Stimulated activated CD4-positive, alpha-beta T cell treated with anti-CD3 and anti-CD28 coated beads, Interleukin-4, amount 100 ng/mL, for 48 hours (primary cell): ENCODE measurements around the gene KIF26B.

Source experiments
- DNase-seq, 2 donors: peaks; one replicate each; pipeline ENCODE4 v3.0.0-alpha.2; 2020; ENCODE audit warnings: low read depth in 2 of 2

The KIF26B gene

DNA sequence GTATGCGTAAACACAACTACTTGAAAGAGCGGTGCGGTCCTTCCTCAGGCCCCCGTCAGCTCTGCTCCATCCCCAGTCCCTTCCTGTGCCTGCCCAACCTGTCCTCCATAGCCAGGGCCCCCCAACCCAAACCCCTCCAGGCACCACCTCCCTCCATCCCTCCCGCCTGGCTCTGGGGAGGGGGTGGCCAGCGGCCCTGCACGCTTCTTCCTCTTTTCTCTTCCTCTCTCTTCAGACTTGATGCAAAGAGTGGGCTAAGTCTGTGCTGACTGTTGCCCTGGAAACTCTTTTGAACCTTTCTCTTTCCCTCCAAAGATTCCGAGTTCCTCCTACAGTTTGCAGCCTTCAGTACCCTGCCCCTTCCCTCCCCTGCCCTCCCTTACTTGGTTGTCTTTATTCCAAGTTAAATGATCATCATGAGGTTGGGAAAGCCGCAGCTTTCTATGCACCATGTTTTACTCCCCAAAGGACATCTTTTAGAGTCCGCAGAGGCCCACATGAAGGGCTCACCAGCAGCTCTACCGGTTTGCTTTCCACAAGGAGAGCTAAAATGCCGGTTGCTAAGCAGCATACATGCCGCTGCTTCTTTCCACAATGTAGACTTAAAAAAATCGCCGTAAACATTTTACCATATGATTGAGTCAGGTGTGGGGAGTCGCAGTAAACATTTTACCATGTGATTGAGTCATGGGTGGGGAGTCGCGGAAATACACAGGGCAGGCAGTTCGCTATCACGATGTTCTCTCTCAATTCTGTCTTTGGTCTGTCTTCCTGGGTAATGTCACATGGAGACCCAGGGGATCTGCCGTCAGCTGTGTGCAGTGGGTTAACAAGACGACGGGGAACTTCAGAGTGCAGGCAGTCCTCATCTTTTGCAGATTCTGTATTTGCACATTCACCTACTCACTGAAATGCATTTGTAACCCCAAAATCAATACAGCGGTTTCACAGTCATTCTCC is 525.3 kb downstream of the KIF26B start:
- no peak for DNase-seq

DNA sequence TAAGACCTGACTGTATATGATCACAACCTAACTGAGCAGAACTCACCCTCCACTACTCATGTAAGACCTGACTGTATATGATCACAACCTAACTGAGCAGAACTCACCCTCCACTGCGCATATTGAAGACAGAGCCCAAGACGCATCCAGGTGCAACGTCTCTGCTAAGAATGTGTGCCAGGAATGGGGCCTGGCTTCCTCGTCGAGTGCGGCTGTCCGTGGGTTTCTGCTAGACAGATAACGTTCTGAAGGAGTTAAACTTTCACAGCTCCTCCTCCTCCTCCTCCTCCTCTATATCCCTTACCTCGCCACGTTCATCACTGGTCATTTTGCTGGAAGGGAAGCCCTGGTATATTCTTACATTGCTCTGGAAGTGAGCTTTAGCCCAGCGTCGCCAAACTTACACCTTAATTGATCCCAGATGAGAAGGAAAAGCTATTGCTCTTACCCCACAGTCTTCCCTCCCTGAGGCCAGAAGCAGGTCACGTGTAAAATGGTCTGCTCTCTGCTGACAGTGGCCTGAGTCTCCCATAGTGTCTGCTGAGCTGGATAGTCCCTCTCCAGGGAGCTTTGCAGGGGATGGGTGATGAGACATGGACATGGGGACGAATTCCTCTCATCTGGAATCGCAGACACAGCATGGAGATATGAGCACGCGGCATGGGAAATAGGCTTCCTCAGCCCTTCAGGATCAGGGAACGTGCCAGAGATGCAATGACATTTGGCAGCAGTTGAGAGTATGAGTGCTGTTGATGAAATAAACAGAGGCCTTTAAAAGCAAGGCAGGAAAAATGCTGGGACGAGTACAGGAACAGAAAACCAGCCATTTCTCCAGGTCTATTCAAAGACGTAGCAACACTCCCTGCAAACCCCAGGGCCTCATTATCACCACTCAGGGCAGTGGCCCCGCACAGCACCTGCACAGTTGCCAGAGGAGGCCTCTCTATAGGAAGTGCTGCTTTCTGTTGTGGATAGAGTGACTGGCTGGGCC is 528.1 kb downstream of the KIF26B start:
- DNase-seq = no peak

DNA sequence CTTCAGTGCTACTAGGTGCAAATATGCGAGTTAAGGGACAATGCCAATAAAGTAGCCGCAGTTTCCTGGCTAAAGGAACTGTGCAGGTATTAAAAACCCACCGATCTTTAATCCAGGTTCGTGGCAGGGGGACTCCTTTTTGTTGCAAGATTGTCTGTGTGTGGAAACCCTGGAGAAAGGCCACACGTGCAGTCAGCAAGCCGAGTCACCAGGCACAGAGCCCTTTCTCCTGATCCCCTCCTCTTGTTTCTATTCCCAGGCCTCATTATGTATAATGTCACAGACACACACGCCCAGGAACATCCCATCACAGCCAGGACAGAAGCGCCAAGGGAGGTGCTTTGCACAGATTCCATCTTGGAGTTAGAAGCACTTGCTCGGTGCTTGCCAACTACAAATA is 528.9 kb downstream of the KIF26B start:
- no peak for DNase-seq

DNA sequence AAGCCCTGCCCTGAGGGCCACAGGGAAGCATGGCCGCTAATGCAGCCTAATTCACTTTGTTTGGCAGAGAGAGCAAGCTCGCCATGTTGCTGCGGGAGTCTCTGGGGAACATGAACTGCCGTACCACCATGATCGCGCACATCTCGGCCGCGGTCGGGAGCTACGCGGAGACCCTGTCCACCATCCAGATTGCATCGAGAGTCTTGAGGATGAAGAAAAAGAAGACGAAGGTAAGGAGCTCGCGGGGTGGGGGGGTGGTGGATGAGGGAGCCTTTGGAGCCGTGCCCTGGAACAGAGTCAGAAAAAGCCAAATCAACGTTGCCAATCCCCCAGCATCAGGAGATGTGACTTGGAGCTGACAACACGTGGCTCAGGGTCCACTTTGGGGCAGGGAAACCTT is 529.4 kb downstream of the KIF26B start:
- no peak for DNase-seq

DNA sequence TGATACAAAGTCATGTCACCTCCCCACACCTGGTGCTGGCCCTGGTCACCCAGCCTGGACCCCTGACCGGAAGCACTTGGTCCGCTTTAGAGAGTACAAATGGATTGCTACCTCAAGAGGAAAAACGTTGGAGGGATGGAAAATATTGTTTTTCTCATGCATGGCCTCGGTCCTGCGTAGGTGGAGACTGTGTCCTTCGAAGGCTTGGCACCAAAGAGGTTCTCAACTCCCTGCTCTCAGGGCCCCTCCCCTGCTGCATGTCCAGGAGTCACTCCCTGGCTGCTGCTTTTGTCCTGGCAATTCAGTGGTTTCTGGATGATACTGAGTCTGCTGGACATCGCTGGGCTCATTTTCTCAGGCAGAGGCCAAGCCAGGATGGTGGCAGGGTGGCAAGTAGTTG is 529.8 kb downstream of the KIF26B start:
- DNase-seq = no peak

DNA sequence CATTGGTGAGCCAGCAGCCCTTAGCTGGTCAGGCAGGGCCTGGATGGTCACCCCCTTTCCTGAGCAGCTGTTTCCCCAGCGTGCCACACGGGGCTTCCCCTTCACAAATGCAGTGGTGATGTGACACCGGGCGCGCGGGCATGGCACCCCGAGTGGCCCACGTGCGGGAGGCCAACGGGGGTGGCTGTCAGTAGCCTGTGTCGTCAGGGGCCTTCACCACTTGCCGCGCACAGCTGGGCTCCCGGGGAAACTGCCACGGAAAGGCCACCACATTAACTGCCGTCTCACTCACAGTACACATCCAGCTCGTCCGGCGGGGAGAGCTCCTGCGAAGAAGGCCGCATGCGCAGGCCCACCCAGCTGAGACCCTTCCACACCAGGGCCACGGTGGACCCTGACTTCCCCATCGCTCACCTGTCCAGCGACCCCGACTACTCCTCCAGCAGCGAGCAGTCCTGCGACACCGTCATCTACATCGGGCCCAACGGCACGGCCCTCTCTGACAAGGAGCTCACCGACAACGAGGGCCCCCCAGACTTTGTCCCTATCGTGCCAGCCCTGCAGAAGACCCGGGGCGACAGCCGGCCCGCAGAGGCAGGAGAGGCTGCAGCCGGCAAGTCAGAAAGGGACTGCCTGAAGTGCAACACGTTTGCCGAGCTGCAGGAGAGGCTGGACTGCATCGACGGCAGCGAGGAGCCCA is 530.5 kb downstream of the KIF26B start:
- no peak for DNase-seq

DNA sequence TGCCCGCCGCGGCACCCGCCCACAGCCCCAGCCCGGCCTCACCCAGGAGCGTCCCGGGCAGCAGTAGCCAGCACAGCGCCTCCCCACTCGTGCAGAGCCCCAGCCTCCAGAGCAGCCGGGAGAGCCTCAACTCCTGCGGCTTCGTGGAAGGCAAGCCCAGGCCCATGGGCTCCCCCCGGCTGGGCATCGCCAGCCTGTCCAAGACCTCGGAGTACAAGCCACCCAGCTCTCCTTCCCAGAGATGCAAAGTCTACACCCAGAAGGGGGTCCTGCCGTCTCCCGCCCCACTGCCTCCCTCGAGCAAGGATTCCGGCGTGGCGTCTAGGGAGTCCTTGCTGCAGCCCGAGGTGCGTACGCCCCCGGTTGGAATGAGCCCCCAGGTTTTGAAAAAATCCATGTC is 531.2 kb downstream of the KIF26B start:
- no peak for DNase-seq

DNA sequence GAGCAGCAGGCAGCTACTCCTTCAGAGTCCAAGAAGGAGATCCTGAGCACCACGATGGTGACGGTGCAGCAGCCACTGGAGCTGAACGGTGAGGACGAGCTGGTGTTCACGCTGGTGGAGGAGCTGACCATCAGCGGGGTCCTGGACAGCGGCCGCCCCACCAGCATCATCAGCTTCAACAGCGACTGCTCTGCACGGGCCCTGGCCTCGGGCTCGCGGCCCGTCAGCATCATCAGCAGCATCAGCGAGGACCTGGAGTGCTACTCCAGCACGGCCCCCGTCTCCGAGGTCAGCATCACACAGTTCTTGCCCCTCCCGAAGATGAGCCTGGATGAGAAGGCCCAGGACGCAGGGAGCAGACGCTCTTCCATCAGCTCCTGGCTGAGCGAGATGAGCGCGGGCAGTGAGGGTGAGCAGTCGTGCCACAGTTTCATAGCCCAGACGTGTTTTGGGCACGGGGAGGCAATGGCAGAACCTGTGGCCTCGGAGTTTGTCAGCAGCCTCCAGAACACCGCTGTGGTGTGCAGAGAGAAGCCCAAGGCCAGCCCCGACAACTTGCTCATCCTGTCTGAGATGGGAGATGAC is 531.8 kb downstream of the KIF26B start:
- DNase-seq = no peak

DNA sequence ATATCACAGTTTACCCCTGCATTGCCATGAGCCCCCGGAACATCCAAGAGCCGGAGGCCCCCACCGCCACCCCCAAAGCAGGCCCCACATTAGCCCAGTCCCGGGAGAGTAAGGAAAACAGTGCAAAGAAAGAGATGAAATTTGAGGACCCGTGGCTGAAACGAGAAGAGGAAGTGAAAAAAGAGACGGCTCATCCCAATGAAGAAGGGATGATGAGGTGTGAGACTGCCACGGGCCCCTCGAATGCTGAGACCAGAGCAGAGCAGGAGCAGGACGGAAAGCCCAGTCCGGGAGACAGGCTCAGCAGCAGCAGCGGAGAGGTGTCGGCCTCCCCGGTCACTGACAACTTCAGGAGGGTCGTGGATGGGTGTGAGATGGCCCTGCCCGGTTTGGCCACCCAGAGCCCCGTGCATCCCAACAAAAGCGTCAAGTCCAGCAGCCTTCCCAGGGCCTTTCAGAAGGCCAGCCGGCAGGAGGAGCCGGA is 532.4 kb downstream of the KIF26B start:
- no peak for DNase-seq

DNA sequence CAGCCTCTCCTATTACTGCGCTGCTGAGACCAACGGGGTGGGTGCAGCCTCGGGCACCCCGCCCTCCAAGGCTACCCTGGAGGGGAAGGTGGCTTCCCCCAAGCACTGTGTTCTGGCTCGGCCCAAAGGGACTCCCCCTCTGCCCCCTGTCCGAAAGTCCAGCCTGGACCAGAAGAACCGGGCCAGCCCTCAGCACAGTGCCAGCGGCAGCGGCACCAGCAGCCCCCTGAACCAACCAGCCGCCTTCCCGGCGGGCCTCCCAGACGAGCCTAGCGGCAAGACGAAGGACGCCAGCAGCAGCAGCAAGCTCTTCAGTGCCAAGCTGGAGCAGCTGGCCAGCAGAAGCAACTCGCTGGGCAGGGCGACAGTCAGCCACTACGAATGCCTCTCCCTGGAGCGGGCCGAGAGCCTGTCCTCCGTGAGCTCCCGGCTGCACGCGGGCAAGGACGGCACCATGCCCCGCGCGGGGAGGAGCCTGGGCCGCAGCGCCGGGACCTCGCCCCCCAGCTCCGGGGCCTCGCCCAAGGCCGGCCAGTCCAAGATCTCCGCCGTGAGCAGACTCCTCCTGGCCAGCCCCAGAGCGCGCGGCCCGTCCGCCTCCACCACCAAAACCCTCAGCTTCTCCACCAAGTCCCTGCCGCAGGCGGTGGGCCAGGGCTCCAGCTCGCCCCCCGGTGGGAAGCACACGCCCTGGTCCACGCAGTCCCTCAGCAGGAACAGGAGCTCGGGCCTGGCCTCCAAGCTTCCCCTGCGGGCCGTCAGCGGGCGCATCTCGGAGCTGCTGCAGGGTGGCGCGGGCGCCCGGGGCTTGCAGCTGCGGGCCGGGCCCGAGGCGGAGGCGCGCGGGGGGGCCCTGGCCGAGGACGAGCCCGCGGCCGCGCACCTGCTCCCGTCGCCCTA is 533.1 kb downstream of the KIF26B start:
- DNase-seq = no peak

DNA sequence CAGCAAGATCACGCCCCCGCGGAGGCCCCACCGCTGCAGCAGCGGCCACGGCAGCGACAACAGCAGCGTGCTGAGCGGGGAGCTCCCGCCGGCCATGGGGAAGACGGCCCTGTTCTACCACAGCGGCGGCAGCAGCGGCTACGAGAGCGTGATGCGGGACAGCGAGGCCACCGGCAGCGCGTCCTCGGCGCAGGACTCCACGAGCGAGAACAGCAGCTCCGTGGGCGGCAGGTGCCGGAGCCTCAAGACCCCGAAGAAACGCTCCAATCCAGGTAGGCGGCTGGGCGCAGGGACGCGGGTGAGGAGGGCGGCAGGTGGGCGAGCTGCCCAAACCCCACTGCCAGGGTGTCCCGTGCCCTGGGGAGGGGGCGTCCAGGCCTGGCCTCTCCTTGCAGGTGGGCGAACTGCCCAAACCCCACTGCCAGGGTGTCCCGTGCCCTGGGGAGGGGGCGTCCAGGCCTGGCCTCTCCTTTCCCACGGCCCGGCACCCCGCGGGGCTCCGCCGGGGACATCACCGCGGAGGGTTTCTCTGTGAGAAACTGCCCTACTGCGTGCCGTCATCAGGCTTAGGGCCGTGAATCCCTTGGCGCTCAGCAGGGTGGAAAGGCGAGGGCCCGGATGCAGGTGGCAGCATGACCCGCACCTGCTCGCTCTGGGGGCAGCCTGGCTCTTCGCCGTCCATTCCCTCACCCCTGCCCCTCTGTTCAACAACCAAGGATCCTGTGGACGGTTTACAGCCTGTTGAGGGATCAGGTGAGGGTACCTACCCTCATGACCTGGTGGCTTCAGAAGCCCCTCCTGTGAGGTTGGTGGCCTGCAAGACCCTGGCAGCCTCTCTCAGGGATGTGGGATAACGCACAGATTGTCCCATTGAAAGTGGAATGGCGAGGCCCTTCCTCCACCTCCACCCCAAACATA is 534.0 kb downstream of the KIF26B start:
- no peak for DNase-seq

DNA sequence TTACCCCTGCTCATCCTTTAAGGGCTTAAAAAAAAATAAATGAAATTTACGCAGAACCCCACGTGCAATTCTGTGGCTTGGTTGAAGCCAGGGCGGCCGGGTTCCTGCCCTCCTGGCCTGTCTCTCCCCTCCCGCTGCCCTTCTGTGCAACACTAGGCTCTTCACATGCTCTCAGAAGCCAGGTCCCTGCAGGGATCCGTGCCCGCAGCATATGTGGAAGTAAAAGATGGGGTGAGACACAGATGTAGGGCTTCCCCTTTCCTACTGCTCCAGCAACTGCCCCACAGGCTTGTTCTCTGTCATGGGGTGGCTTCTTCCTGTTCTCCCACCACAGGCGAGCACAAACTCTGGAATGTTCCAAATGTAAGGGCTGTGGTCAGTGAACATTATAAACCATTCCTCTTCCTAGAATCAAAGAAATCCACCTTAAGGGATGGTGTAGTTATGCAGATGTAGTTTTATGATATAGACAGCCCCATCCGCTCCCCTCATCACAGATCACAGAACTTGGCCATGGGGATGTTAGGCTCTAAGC is 535.4 kb downstream of the KIF26B start:
- no peak for DNase-seq

DNA sequence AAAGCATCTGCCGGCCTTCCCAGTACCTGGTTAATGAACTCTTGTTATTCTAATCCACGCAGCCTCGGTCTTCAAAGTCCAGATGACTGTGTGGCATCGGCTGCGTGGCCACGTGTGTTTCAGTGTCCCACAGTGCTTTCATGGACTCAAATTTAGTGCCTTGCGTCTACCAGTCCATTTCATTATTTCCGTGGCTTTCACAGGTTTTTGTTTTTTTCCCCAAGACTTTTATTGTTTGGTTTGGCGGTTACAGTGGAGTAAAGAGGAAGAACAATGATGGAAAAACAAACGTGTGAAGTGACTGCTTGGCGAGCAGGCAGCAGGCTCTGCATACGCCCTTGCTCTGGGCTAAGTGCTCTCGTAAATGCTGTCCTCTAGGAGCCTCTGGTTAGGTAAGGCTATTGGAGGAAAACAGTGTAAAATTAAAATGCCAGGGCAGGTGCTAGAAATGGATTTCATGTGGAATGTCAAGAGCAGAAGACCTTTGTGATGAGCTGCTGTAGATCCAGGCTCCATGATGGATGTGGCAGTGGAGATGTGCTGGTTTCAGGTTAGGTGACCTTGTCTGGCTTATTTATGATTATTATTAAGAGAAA is 536.3 kb downstream of the KIF26B start:
- DNase-seq = no peak

DNA sequence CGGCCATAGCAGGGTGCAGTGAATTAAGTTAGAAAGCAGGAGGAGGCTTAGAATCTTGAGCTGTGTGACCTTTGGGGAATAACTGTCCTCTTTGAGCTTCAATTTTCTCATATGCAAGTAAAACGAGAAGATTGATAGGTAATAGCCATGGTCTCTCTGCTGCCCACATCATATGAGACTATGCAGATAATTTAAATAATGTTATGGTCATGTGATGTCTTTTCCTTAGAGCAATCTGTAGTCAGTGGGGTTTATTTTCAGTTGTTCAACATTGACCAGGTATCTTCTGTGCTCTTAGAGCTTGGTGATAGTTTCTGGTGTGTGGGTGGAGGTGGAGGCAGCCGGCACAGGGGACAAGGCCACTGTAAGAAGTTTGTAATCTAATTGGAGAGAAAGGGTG is 537.1 kb downstream of the KIF26B start:
- no peak for DNase-seq

DNA sequence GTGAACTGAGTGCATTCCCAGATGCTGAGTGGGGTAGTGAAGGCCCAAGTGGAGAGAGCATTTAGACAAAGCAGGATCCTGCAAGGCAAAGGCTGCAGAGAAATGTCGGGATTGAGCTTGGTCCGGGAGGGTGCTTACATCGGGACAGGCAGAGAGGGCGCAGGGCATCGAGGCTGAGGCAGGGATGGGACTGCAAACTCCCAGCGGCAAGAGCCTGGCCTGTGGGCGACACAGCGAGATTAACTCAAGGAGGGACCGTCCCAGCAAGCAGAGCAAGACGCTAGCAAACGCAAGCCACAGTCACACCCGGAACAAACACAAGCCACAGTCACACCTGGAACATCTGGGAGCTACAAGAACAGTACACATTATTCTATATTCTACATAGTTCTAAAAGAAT is 537.5 kb downstream of the KIF26B start:
- DNase-seq = no peak

DNA sequence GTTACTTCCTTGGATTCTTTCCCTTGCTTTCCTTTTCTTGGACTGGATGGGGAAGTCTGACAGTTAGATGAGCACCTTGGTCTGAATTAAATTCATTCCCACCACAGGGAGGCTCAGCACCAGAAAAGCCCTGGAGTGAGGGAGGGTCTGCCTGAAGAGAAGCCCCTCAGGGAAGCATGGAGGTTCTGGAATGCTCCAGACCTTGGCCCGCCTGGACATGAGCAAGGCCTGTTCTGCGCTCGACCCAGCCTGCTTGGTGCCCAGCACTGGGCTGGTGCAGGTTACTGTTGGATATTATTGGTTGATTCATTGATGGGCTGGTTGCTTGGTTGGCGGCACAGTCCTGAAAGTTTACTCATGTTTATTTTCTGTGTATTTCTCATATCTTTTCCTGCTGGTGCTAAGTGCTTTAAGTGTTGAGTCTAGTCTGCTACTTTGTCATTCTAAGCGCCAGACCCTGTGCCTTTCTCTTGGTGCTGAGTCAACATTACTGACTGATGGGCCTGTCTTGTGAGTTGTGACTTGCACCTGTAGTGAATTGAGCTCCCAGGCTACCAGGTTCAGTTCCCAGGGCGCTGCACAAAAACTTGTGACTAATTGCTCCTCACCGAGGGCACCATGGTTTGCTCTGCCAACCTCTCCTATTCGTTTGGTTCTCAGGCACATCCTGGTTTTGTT is 538.5 kb downstream of the KIF26B start:
- DNase-seq = no peak

DNA sequence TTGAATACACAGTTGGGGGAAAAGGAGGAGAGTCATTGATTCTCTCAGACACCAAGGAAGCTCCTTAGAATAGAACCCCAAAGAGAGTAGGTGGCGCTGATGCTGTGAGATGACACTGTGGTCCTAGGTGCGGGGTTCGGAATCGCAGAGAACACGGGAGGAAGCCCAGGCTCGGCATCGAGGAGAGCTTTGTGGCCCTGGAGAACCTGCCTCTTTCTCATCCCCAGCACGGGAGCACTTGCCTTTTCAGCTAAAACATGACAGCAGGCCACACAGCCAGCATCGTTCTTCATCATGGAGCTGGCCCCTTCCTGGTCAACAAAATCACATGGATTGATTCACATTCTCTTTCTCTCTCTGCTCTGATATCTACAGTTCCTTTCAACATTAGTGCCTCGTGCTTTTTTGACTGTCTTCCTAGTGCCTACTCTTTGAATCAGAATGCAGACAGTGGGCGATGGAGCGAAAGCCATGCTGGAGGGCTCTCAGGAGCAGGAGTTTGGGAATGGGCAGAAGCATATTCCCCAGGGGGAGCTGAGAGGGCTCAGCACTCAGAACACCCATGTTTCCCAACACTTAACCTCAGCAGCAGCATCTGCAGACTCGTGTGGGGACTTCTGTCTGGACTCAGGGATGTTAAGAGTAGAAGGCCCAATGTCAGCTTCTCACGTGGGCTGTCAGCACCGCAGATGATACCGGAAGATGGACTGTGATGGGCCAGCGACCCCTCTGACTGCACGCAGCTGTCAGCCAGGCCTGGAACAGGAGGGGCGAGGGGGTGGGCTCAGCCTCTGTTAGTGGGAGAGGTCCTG is 539.4 kb downstream of the KIF26B start:
- no peak for DNase-seq
